GM21526 (cell line): Measurements from ENCODE around the gene DPAGT1.
A peak's percentile ranks its signal among the peaks of the same experiment; 100 is the strongest.
"Not testable (repeated sequence)": the region's sequence is repeated elsewhere in the genome, so short reads cannot be mapped to it uniquely, and the experiment has no call there.

Experiments used
- ATAC-seq: cut with Tn5 transposase; IDR thresholded peaks from one replicate; pipeline ENCODE4 v1.9.1; 2021; ENCODE audit warnings: moderate library complexity; ENCODE audit not compliant: unreplicated experiment, low FRiP score

Gene DPAGT1

GRCh38 chr11:119101759-119102423 lies at the start of gene DPAGT1:
TSS of gene DPAGT1 (minus strand) at chr11:119101853. CDS start at chr11:119101655, 198 bp downstream.
- peak; percentile 64 for ATAC-seq

- ATAC-seq = no peak
Measured at GRCh38 chr11:119149786-119150275, 48.2 kb upstream of the DPAGT1 start.

GRCh38 chr11:119149018-119149785 lies 47.5 kb upstream of the DPAGT1 start, which contains the start of gene ABCG4:
TSS of gene ABCG4 (plus strand) at chr11:119149052. CDS start at chr11:119149966, 914 bp downstream.
- no peak for ATAC-seq

- ATAC-seq = no peak
Measured at GRCh38 chr11:119148720-119149017, 47.0 kb upstream of the DPAGT1 start.

GRCh38 chr11:119147604-119148333 lies 46.1 kb upstream of the DPAGT1 start:
- ATAC-seq = no peak

GRCh38 chr11:119145551-119145950 lies 43.9 kb upstream of the DPAGT1 start:
- ATAC-seq = no peak

GRCh38 chr11:119144825-119145486 lies 43.3 kb upstream of the DPAGT1 start:
- no peak for ATAC-seq

GRCh38 chr11:119139276-119139675 lies 37.6 kb upstream of the DPAGT1 start:
- not testable (repeated sequence) for ATAC-seq

GRCh38 chr11:119134389-119134978 lies 32.8 kb upstream of the DPAGT1 start:
- no peak for ATAC-seq

- ATAC-seq = no peak
Measured at GRCh38 chr11:119130662-119131061, 29.0 kb upstream of the DPAGT1 start.

GRCh38 chr11:119126675-119127268 lies 25.1 kb upstream of the DPAGT1 start:
- no peak for ATAC-seq

- no peak for ATAC-seq
Measured at GRCh38 chr11:119125821-119126220, 24.2 kb upstream of the DPAGT1 start.

- peak; percentile 17 for ATAC-seq
Measured at GRCh38 chr11:119121811-119122124, 20.1 kb upstream of the DPAGT1 start.

- peak; percentile 94 for ATAC-seq
Measured at GRCh38 chr11:119121008-119121810, 19.6 kb upstream of the DPAGT1 start, which contains the start of gene HINFP. TSS of gene HINFP (plus strand) at chr11:119121580. CDS start at chr11:119126945, 5,365 bp downstream.

- no peak for ATAC-seq
Measured at GRCh38 chr11:119120639-119121007, 19.0 kb upstream of the DPAGT1 start.

GRCh38 chr11:119118946-119119345 lies 17.3 kb upstream of the DPAGT1 start:
- no peak for ATAC-seq

- no peak for ATAC-seq
Measured at GRCh38 chr11:119118227-119118626, 16.6 kb upstream of the DPAGT1 start.

GRCh38 chr11:119117004-119117706 lies 15.5 kb upstream of the DPAGT1 start:
- no peak for ATAC-seq

- ATAC-seq = no peak
Measured at GRCh38 chr11:119116601-119117000, 14.9 kb upstream of the DPAGT1 start.
